Measurements from ENCODE around the gene LMAN1L. TPM values are rescaled to one million over a fixed set of nuclear protein-coding genes. Genes with fewer than 3 reads are reported as not detected.

Gene LMAN1L
- total RNA-seq, 1 donor from 2014 or later: 0.65 TPM

- H3K27ac Mint-ChIP-seq: no peak overlapping the region
- no peak overlapping the region for H3K4me3 Mint-ChIP-seq
- H3K36me3 Mint-ChIP-seq: peaks cover 20% of the 10 kb centered on the region
- H3K4me1 Mint-ChIP-seq: peaks cover 15% of the 10 kb centered on the region
- H3K27me3 Mint-ChIP-seq (ENCODE audit: low read depth): no peaks in the 10 kb centered on the region
- no peak for DNase-seq (ENCODE audit: low spot score in 2 of 2, unreplicated experiment in 2 of 2)
- H3K9me3 Mint-ChIP-seq: no peaks in the 10 kb centered on the region
- no peak for TF ChIP-seq CTCF (IDR thresholded peaks at IDR 0.05; ENCODE audit: unreplicated experiment)
Measured at GRCh38 chr15:74845581-74845980, 32.9 kb downstream of the LMAN1L start.

DNA sequence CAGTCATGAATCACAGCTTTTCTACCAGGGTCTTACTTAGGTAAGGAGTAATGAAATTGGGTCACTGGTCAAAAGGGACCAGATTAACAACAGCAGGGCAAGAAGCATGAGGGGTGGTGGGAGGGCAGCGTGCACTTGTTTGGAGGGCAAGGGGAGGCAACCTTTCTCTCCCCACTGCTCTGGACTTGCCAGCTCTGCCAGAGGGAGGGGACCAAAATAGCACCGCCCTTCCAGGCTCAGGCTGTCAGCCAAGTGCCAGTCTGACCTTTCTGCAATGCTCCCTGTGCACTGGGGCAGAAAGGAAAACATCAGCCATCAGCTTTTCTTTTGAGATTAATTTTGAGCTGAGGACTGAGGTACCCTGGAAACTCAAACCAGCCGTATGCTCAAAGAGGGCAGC is 34.8 kb downstream of the LMAN1L start:
- peaks cover 21% of the 10 kb centered on the region for H3K36me3 Mint-ChIP-seq
- peaks cover 7% of the 10 kb centered on the region for H3K4me1 Mint-ChIP-seq
- no peak overlapping the region for H3K27ac Mint-ChIP-seq

DNA sequence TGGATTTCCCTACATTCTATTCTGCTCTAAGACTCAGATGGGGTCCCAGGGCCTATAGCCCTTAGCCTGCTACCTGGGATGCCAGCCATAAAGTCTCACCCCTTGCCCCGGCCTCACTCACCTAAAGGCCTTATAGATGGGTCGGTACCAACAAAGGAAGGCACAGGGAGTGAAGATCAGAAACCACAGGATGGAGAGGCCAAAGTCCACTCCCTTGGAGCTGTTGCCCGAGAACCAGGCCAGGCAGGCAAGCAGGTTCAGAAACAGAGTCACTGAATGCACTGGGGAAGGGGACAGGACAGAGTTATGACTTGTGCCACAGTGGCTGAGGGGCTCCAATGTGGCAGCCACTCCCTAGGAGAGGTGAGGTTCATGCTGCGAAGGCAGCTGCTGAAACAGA is 37.8 kb downstream of the LMAN1L start:
- Mint-ChIP-seq H3K36me3 (peaks cover 20% of the 10 kb centered on the region), H3K27ac (no peak overlapping the region), H3K9me3 (no peaks in the 10 kb centered on the region), H3K4me3 (no peak overlapping the region), H3K4me1 (no peaks in the 10 kb centered on the region), H3K27me3 (ENCODE audit: low read depth) (no peaks in the 10 kb centered on the region)
- no peak for TF ChIP-seq CTCF (IDR thresholded peaks at IDR 0.05; ENCODE audit: unreplicated experiment)
- no peak for DNase-seq (ENCODE audit: low spot score in 2 of 2, unreplicated experiment in 2 of 2)

More for the DNA sequence above, 34.8 kb downstream of the LMAN1L start:
- TF ChIP-seq CTCF (IDR thresholded peaks at IDR 0.05; ENCODE audit: unreplicated experiment): no peak
- no peak overlapping the region for H3K4me3 Mint-ChIP-seq
- H3K9me3 Mint-ChIP-seq: no peaks in the 10 kb centered on the region
- no peak for DNase-seq (ENCODE audit: low spot score in 2 of 2, unreplicated experiment in 2 of 2)
- no peaks in the 10 kb centered on the region for H3K27me3 Mint-ChIP-seq (ENCODE audit: low read depth)

GRCh38 chr15:74851960-74852359 is 39.3 kb downstream of the LMAN1L start:
- no peak for DNase-seq (ENCODE audit: low spot score in 2 of 2, unreplicated experiment in 2 of 2)
- TF ChIP-seq CTCF (IDR thresholded peaks at IDR 0.05; ENCODE audit: unreplicated experiment): no peak
- Mint-ChIP-seq H3K27ac (no peak overlapping the region), H3K27me3 (ENCODE audit: low read depth) (no peaks in the 10 kb centered on the region), H3K4me3 (no peak overlapping the region), H3K4me1 (peaks cover 1% of the 10 kb centered on the region), H3K9me3 (no peaks in the 10 kb centered on the region), H3K36me3 (peaks cover 18% of the 10 kb centered on the region)

- no peaks in the 10 kb centered on the region for H3K9me3 Mint-ChIP-seq
Measured at GRCh38 chr15:74854453-74855022, 41.9 kb downstream of the LMAN1L start.

More at GRCh38 chr15:74854453-74855022, 41.9 kb downstream of the LMAN1L start:
- H3K4me3 Mint-ChIP-seq: no peak overlapping the region
- peaks cover 8% of the 10 kb centered on the region for H3K36me3 Mint-ChIP-seq
- TF ChIP-seq CTCF (IDR thresholded peaks at IDR 0.05; ENCODE audit: unreplicated experiment): no peak
- H3K27me3 Mint-ChIP-seq (ENCODE audit: low read depth): no peaks in the 10 kb centered on the region
- no peak for DNase-seq (ENCODE audit: low spot score in 2 of 2, unreplicated experiment in 2 of 2)
- H3K4me1 Mint-ChIP-seq: peaks cover 3% of the 10 kb centered on the region
- no peak overlapping the region for H3K27ac Mint-ChIP-seq
